HepG2 (cell line): ENCODE results near the gene GSTCD. TPM values are rescaled to one million over a fixed set of nuclear protein-coding genes. Genes with fewer than 3 reads are reported as not detected.

Experiments used
- ATAC-seq: fragments of 200-7000 bp; cut with Tn5 transposase; 3 replicates; pipeline ENCODE4 v1.9.1; 2020; ENCODE audit warnings: mild to moderate bottlenecking, moderate library complexity
- BruUV-seq: library from RNA; stranded (reverse); fragments of 400-500 nt; replicated peaks from 2 replicates; lab custom pipeline; 2021; lab: Mats Ljungman, UMichigan
- CTCF ChIA-PET: fragments of 300-600 bp; formaldehyde crosslinking; extraction: SDS; loops from one replicate; lab custom pipeline; 2021; ENCODE audit warnings: low total read pairs, inconsistent platforms, low intra/inter-chr PET ratio; lab: Yijun Ruan, JAX
- POLR2A ChIA-PET: fragments of 350-600 bp; sonication (Branson Sonifier 250); formaldehyde crosslinking; loops from one replicate; lab custom pipeline; 2020; ENCODE audit warnings: antibody characterized with exemption, inconsistent platforms; lab: Yijun Ruan, JAX
- DNase-seq: peaks from one replicate; pipeline ENCODE4 v3.0.0-alpha.2; 2015; ENCODE audit warnings: low spot score
- FAIRE-seq: peaks from 3 replicates; lab custom pipeline; 2011; peaks lifted over from hg19 to GRCh38; lab: Jason Lieb, UNC
- H2AFZ ChIP-seq: one replicate; pipeline ENCODE4 v1.6.1; 2011; ENCODE audit warnings: low read length, inconsistent platforms
- H3K27ac ChIP-seq: fragments of 300-600 bp; 3 replicates; pipeline ENCODE4 v1.8.0; 2011; ENCODE audit warnings: mixed run types, mild to moderate bottlenecking, mixed read lengths, low read length, inconsistent platforms; ENCODE audit not compliant: insufficient read depth; ENCODE audit errors: extremely low read length
- H3K27me3 ChIP-seq, 2 experiments: fragments of 200-600 bp in 1 of 2; 2 replicates in 1 of 2; 3 replicates in 1 of 2; pipeline versions ENCODE4 v1.6.0 to v1.8.0; 2011; ENCODE audit warnings: low read length in 2 of 2, mild to moderate bottlenecking in 2 of 2, moderate library complexity in 2 of 2, inconsistent platforms in 1 of 2; ENCODE audit not compliant: insufficient read depth in 2 of 2, control insufficient read depth in 1 of 2
- H3K36me3 ChIP-seq, 2 experiments: fragments of 200-600 bp in 1 of 2; replicated peaks in 1 of 2; 2 replicates in 1 of 2; 3 replicates in 1 of 2; pipeline versions ENCODE4 v1.5.1 to v1.8.0; 2011; ENCODE audit warnings: low read length in 2 of 2, inconsistent platforms in 1 of 2; ENCODE audit not compliant: insufficient read depth in 2 of 2, control insufficient read depth in 1 of 2
- H3K4me1 ChIP-seq: 2 replicates; pipeline ENCODE4 v1.5.1; 2012; ENCODE audit warnings: low read length, inconsistent platforms; ENCODE audit not compliant: insufficient read depth
- H3K4me2 ChIP-seq: 2 replicates; pipeline ENCODE4 v1.6.0; 2011; ENCODE audit warnings: low read depth, low read length, inconsistent platforms
- H3K4me3 ChIP-seq, 3 experiments: fragments of 200-600 bp in 1 of 3; sonication (generic), shearing (Covaris generic) in 1 of 3; replicated peaks in 1 of 3; 2 replicates each; pipeline ENCODE4 v1.5.1; 2011 to 2016; ENCODE audit warnings: low read length in 3 of 3, inconsistent platforms in 2 of 3, low read depth in 2 of 3, mild to moderate bottlenecking in 2 of 3, control low read depth in 1 of 3, mixed read lengths in 1 of 3; ENCODE audit not compliant: insufficient read depth in 1 of 3
- H3K79me2 ChIP-seq: one replicate; pipeline ENCODE4 v1.6.1; 2011; ENCODE audit warnings: low read length, inconsistent platforms; ENCODE audit not compliant: insufficient read depth
- H3K9ac ChIP-seq: 2 replicates; pipeline ENCODE4 v1.6.0; 2011; ENCODE audit warnings: mild to moderate bottlenecking, low read depth, low read length, inconsistent platforms; ENCODE audit not compliant: insufficient read depth
- H3K9me3 ChIP-seq: 2 replicates; pipeline ENCODE4 v1.5.1; 2012; ENCODE audit warnings: mild to moderate bottlenecking, low read length
- H4K20me1 ChIP-seq: 2 replicates; pipeline ENCODE4 v1.6.0; 2011; ENCODE audit warnings: inconsistent platforms, mild to moderate bottlenecking, low read length, moderate library complexity; ENCODE audit not compliant: insufficient read depth
- CBX2 ChIP-seq, 2 experiments: fragments of 200-600 bp in 1 of 2; sonication (generic); formaldehyde crosslinking in 1 of 2; IDR thresholded peaks; 2 replicates each; pipeline versions ENCODE4 v1.7.0 to v1.8.1; 2018 to 2022; ENCODE audit warnings: low read depth in 2 of 2, low read length in 1 of 2, mild to moderate bottlenecking in 1 of 2, missing genetic modification reagents in 1 of 2
- CCDC6 ChIP-seq: sonication (generic); formaldehyde crosslinking; IDR thresholded peaks from 2 replicates; pipeline ENCODE4 v1.8.1; 2022; ENCODE audit warnings: mild to moderate bottlenecking, missing genetic modification reagents, moderate library complexity
- MEF2D ChIP-seq: sonication (generic); formaldehyde crosslinking; IDR thresholded peaks from 2 replicates; pipeline ENCODE4 v1.5.1; 2020; ENCODE audit warnings: mild to moderate bottlenecking, missing genetic modification reagents
- MIER2 ChIP-seq: IDR thresholded peaks from 2 replicates; pipeline ENCODE4 v1.6.1; 2016; ENCODE audit warnings: missing biosample characterization, missing genetic modification reagents
- NFIB ChIP-seq: sonication (generic); formaldehyde crosslinking; IDR thresholded peaks from 2 replicates; pipeline ENCODE4 v1.9.0; 2021; ENCODE audit warnings: missing genetic modification reagents, mild to moderate bottlenecking, borderline replicate concordance
- PRPF4 ChIP-seq: fragments of 200-400 bp; formaldehyde crosslinking; IDR thresholded peaks from 2 replicates; pipeline ENCODE4 v1.6.1; 2016; ENCODE audit warnings: low read length, low read depth; ENCODE audit not compliant: poor library complexity, severe bottlenecking
- SMARCE1 ChIP-seq: fragments of 450-650 bp; IDR thresholded peaks from 2 replicates; pipeline ENCODE4 v1.6.1; 2017; ENCODE audit warnings: borderline replicate concordance
- ZHX1 ChIP-seq: sonication (generic); formaldehyde crosslinking; IDR thresholded peaks from 2 replicates; pipeline ENCODE4 v1.8.1; 2022; ENCODE audit warnings: low read depth, mild to moderate bottlenecking, missing genetic modification reagents
- ZNF276 ChIP-seq: sonication (generic); formaldehyde crosslinking; IDR thresholded peaks from 2 replicates; pipeline ENCODE4 v1.4.0; 2020; ENCODE audit warnings: mild to moderate bottlenecking, low read depth, missing genetic modification reagents
- ZNF713 ChIP-seq: sonication (generic); formaldehyde crosslinking; IDR thresholded peaks from 2 replicates; pipeline ENCODE4 v1.4.0; 2020; ENCODE audit warnings: mild to moderate bottlenecking, missing genetic modification reagents
- WGBS: methylation state at CpG from one replicate; pipeline ENCODE4 v1.1.6; 2017; ENCODE audit warnings: low lambda C conversion rate; 5-methylcytosine and 5-hydroxymethylcytosine counted together
- in situ Hi-C: cut with HindIII; loops from 2 replicates; pipeline ENCODE4 v1.10.0; 2017; ENCODE audit warnings: low pct_unique_long_range_greater_than_20kb; ENCODE audit not compliant: extremely low pct_ligation_motif_present
- intact Hi-C: fragments of 100-400 bp; cut with micrococcal nuclease; formaldehyde crosslinking; loops from one replicate; pipeline ENCODE4 v1.10.0; 2022; ENCODE audit not compliant: unreplicated experiment
- polyA plus RNA-seq, 8 experiments: library from polyadenylated mRNA; depleted of rRNA in 3 of 8; stranded (reverse) in 7 of 8; unstranded in 1 of 8; fragments of >200 nt; fragmentation: Illumina TruSeq in 4 of 8; extraction: Trizol in 4 of 8; gene quantifications; 2 replicates each; pipeline versions ENCODE4 v1.2.1 to v1.2.3, GENCODE V29; 2011 to 2016; ENCODE audit warnings: low read depth in 4 of 8, missing spikeins in 1 of 8, mixed read lengths in 1 of 8; ENCODE audit not compliant: insufficient read depth in 1 of 8
- total RNA-seq, 5 experiments: library from RNA; depleted of rRNA; stranded (reverse); fragments of >200 nt; fragmentation: Illumina TruSeq; extraction: Trizol; gene quantifications; 2 replicates each; pipeline ENCODE4 v1.2.3, GENCODE V29; 2016; ENCODE audit warnings: low read depth in 1 of 5

GSTCD gene
- total and polyA plus RNA-seq, 2 of the 13 experiments (the other 11 are each of a cell fraction or from before 2014, with no cell fraction given), result 7.9 to 30.8 TPM

- Histone ChIP-seq H3K79me2 (no peaks in the 10 kb centered on the region), H3K9me3 (no peaks in the 10 kb centered on the region), H3K4me2 (no peak overlapping the region), H4K20me1 (no peaks in the 10 kb centered on the region), H3K4me1 (no peaks in the 10 kb centered on the region)
- FAIRE-seq (no peak), DNase-seq (no peak), ATAC-seq (no peak)
- no TSS peak for BruUV-seq
- in situ Hi-C loops (no loop called here), intact Hi-C loops (no loop called here)
- CTCF ChIA-PET, result no interaction called here
- TF ChIP-seq ZNF276 (CRISPR knock-in tag), result no peak
- no peak for TF ChIP-seq MEF2D (CRISPR knock-in tag)
- no peak for TF ChIP-seq ZNF713
- TF ChIP-seq CCDC6 (CRISPR knock-in tag), result no peak
- no peak for TF ChIP-seq PRPF4
- TF ChIP-seq SMARCE1, result no peak
- TF ChIP-seq, all 625 proteins: peak for 0
- 45% methylated on average over 2 of the region's 2 CpGs for WGBS
- Histone ChIP-seq H3K27ac (no peak overlapping the region), H3K9ac (no peak overlapping the region), H2AFZ (no peak overlapping the region), H3K36me3 (no peaks in the 10 kb centered on the region; a peak in 1 of 5 replicates), H3K4me3 (no peak overlapping the region), H3K27me3 (no peaks in the 10 kb centered on the region)
- POLR2A ChIA-PET, result no interaction called here
These were observed 43.2 kb downstream of the GSTCD start for GRCh38 chr4:105751718-105752299.

- H4K20me1 ChIP-seq, result no peaks in the 10 kb centered on the region
- H2AFZ ChIP-seq, result no peak overlapping the region
- no peak overlapping the region for H3K4me2 ChIP-seq
- WGBS, result 100% methylated on average over 1 of the region's 1 CpG
- in situ Hi-C loops (no loop called here), intact Hi-C loops (no loop called here)
- H3K4me1 ChIP-seq, result no peaks in the 10 kb centered on the region
- ATAC-seq (no peak), DNase-seq (no peak), FAIRE-seq (no peak)
- no peaks in the 10 kb centered on the region for H3K36me3 ChIP-seq
- no TSS peak for BruUV-seq
- H3K27ac ChIP-seq, result no peak overlapping the region
- no peaks in the 10 kb centered on the region for H3K27me3 ChIP-seq
- no peaks in the 10 kb centered on the region for H3K9me3 ChIP-seq
- ChIA-PET CTCF (no interaction called here), POLR2A (no interaction called here)
- H3K79me2 ChIP-seq, result no peaks in the 10 kb centered on the region
- H3K9ac ChIP-seq, result no peak overlapping the region
- H3K4me3 ChIP-seq, result no peak overlapping the region
- TF ChIP-seq CBX2 (IDR thresholded peaks at IDR 0.05; ENCODE audit: low read depth, low read length) (no peak), CBX2 (CRISPR knock-in tag; IDR thresholded peaks at IDR 0.05; ENCODE audit: low read depth) (no peak), MIER2 (CRISPR knock-in tag) (no peak), ZHX1 (no peak), NFIB (CRISPR knock-in tag) (no peak)
These were observed 44.8 kb downstream of the GSTCD start for GRCh38 chr4:105753361-105753760.
